Adrenal gland (tissue), 5 donors: ENCODE measurements around the gene TUBB3.
"Not testable (repeated sequence)": the region's sequence is repeated elsewhere in the genome, so short reads cannot be mapped to it uniquely, and the experiment has no call there.

Experiments
- POLR2A ChIP-seq, 2 donors: fragments of 450-650 bp; IDR thresholded peaks; one replicate each; pipeline ENCODE4 v1.6.1; 2017; ENCODE audit warnings: antibody characterized with exemption in 2 of 2, mild to moderate bottlenecking in 2 of 2, moderate library complexity in 1 of 2
- TF ChIP-seq, protein P1 (sequence below), 6 experiments: fragments of 450-650 bp in 4 of 6; fragments of 200-600 bp in 2 of 6; sonication (generic) in 1 of 6; IDR thresholded peaks; 1 replicate in 5 of 6; 2 replicates in 1 of 6; pipeline versions ENCODE4 v1.5.1 to v1.8.0; 2016 to 2021; ENCODE audit warnings: antibody characterized with exemption in 6 of 6, mild to moderate bottlenecking in 2 of 6, moderate library complexity in 1 of 6
- donor health status: DM: no; HTN: no; CAD: no.

- TF ChIP-seq POLR2A (IDR thresholded peaks at IDR 0.05), result not testable (repeated sequence)
- TF ChIP-seq, protein P1, sequence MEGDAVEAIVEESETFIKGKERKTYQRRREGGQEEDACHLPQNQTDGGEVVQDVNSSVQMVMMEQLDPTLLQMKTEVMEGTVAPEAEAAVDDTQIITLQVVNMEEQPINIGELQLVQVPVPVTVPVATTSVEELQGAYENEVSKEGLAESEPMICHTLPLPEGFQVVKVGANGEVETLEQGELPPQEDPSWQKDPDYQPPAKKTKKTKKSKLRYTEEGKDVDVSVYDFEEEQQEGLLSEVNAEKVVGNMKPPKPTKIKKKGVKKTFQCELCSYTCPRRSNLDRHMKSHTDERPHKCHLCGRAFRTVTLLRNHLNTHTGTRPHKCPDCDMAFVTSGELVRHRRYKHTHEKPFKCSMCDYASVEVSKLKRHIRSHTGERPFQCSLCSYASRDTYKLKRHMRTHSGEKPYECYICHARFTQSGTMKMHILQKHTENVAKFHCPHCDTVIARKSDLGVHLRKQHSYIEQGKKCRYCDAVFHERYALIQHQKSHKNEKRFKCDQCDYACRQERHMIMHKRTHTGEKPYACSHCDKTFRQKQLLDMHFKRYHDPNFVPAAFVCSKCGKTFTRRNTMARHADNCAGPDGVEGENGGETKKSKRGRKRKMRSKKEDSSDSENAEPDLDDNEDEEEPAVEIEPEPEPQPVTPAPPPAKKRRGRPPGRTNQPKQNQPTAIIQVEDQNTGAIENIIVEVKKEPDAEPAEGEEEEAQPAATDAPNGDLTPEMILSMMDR (IDR thresholded peaks at IDR 0.05), result not testable (repeated sequence)
These were observed 44.3 kb downstream of the TUBB3 start for GRCh38 chr16:89967436-89967835.
